Activated naive CD4-positive, alpha-beta T cell treated with Interleukin-2 at 50 U/mL for 16 hours (primary cell): ENCODE data around the gene PLCH2.

ENCODE experiments used
- DNase-seq: peaks from one replicate; pipeline ENCODE4 v3.0.0-alpha.2; 2020

PLCH2 gene

DNA sequence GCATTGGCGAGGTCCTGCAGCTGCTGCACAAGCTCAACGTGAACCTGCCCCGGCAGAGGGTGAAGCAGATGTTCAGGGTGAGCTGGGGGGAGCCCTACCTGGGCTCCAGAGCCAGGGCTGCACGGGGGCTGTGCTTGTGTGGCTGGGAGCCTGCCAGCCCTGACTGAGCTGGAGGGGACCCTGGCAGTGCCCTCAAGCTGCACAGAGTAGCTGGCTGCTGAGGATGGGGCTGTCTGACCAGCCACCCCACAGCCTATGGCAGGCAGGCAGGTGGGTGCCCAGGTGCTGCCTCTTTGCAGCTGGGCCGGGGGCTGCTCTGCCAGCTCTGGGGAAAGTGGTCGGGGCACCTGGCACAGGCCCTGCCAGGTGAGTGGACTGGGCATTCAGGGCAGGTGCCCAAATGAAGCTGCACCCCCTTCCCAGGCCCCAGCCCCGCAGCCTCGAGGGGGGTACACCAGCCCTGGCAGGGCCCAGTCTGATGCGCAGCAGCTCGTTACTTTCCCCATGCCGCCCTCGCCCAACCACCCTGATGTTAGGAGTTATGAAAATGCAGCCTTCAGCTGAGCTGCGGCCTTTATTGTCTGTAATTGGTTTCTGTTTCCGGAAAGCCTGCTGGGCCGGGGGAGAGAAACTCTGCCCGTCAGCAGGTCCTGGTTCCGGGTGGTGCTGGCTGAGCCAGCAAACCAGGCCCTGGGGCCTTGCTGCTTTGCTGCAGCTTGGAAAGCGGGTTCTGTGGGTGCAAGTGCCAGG, 4.3 kb downstream of the PLCH2 start:
- no peak for DNase-seq

- DNase-seq = no peak
Measured at GRCh38 chr1:2480986-2481364, 4.9 kb downstream of the PLCH2 start.

DNA sequence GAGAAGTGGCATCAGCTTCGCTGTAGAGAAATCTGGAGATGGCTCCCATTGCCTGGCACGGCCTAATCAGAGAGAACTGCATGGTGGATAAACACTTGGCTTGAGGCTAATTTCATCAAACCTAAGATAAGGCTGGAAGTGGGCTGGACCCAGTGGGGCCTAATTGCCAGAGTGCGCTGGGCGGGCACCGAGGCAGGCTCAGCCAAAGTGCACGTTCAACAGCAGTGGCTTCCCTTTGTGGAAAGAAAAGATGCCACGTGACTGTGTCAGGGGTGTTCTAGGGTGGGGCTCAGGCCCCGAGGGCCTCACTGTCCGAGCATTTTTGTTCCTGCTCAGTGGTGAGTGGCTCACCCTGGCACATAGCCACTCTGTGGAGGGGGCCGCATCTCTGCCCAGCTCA, 5.8 kb downstream of the PLCH2 start:
- no peak for DNase-seq

GRCh38 chr1:2482588-2482987, 6.5 kb downstream of the PLCH2 start:
- DNase-seq = no peak

GRCh38 chr1:2483026-2483425, 6.9 kb downstream of the PLCH2 start:
- DNase-seq = no peak

DNA sequence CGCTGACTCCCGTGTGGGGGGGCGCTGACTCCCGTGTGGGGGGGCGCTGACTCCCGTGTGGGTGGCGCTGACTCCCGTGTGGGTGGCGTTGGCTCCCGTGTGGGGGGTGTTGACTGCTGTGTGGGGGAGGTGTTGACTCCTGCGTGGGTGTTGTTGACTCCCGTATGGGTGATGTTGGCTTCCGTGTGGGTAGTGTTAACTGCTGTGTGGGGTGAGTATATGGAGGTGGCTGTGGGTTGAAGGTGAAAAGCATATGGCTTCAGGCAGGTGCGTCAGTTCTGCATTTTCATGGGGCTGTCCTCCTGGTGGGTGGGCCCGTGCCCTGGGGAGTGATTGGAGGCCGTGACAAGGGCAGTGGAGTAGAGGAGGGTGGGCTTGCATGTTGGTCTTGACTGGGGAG, 7.9 kb downstream of the PLCH2 start:
- no peak for DNase-seq

GRCh38 chr1:2486041-2486440, 10.0 kb downstream of the PLCH2 start:
- DNase-seq = no peak

- no peak for DNase-seq
Measured at GRCh38 chr1:2486558-2486957, 10.5 kb downstream of the PLCH2 start.

- no peak for DNase-seq
Measured at GRCh38 chr1:2488688-2489087, 12.6 kb downstream of the PLCH2 start.

- DNase-seq = no peak
Measured at GRCh38 chr1:2489615-2490014, 13.5 kb downstream of the PLCH2 start.

GRCh38 chr1:2492091-2492490, 16.0 kb downstream of the PLCH2 start:
- no peak for DNase-seq

DNA sequence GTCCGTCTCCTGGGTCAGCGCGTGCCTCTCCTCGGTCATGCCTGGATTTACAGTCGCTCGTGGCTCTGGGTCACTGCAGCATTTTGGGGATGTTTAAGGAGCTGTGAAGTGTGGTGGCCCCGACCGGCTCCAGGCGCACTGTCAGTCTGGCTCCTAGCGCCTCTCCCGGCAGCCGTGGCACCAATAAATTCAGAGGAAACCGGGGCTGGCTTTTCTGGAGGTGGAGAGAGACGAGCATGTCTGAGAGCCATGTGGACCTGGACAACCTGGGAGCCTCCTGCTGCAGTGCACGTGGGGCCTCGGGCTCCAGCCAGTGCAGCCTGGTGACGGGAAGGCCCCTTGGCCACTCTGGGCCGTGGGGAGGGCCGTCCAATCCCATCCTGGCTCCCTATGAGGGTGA, 17.1 kb downstream of the PLCH2 start:
- DNase-seq = no peak

DNA sequence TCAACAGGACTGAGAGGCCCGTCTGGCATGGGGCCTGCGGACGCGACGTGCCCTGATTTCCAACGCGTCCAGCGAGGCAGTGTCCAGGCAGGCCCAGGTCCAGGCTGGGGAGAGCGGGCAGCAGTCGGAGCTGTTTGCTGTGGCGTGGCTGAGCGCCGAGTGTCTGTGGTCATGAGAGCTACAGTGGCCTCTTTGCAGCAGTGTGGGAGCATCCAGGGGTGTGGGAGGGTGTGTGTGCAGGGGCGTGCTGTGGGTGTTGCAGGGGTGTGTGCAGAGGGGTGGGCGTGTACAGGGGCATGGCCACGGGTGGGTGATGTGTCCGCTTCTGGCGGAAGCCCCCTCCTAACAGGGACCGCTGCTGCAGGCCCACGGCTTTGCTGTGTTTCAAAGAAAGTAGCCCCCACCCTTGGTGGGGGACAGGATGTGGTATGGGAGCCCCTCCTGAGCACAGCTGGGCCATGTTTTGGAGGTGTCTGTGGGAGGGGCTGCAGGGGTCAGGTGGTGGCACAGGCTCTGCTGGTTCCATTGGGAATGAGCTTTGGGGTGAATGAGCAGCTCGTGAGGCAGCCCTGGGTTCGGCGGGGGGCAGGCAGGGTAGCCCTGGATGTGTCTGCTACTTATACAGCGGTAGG, 17.7 kb downstream of the PLCH2 start:
- no peak for DNase-seq

DNA sequence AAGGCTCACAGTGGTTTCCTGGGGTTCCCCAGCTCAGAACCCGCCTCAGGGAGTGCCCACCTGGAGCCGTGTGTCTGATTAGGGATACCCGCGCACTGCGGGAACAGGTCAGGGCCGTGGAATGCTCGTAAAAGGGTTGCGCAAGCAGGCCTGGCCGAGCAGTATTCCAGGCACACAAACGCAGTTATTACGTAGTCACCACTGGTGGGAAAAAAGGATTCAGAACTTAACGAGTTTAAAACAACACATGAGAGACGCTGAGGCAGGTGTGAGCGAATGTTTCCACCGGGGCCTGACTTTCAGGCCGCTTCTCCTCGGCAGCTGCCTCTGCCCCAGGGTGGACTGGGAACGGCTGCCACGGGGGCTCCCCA, 18.2 kb downstream of the PLCH2 start:
- no peak for DNase-seq

DNA sequence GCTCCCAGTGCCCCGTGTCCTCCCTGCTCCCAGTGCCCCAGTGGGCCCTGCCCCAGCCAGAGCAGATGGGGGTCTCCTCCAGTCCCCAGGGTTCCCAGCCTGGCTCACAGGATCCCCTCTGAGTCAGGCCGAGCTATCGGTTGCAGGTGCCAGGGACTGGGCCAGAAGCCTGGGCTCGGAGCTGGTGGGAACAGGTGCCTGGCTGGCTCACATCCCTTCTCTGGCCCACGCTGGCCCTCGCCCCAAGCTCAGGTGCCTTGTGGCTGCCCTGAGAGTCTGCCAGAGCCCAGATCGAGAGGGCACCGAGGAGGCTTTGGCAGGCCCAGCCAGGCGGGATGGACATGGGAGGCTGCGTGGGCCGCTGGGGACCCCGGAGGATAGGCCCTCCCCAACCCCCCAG, 18.9 kb downstream of the PLCH2 start:
- no peak for DNase-seq

DNA sequence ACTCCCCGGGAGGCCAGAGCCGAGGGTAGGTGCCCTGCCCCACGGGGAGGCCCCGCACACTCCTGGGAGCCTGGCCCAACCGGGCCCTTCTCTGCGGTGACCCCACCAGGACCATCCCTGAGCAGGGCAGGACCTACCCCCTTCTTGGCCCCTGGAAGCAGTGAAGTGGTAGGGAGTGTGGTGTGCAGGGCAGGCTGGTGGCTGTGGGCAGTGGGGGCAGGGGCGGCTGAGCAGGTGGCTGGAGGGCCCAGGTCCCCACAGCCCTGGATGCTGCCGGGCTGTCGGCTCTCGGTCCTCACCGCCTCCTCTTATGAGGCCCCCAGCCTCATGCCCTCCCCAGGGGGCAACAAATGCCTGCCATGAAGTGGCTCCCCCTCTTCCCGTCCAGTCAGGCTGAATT, 19.5 kb downstream of the PLCH2 start:
- DNase-seq = no peak

GRCh38 chr1:2496087-2496622, 20.1 kb downstream of the PLCH2 start:
- DNase-seq = no peak

DNA sequence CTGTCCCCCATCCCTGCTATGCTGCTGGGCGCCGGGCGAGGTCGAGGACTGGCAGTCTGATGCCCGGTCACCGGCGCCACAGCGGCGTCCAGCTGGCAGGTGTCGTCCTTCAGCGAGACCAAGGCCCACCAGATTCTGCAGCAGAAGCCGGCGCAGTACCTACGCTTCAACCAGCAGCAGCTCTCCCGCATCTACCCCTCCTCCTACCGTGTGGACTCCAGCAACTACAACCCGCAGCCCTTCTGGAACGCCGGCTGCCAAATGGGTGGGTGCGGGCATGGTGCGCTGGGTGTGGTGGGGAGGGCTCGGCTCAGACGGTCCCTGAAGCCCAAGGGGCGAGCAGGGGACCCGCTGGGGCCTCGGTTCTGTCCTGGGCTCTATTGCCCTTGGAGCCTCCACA, 20.7 kb downstream of the PLCH2 start:
- DNase-seq = no peak

DNA sequence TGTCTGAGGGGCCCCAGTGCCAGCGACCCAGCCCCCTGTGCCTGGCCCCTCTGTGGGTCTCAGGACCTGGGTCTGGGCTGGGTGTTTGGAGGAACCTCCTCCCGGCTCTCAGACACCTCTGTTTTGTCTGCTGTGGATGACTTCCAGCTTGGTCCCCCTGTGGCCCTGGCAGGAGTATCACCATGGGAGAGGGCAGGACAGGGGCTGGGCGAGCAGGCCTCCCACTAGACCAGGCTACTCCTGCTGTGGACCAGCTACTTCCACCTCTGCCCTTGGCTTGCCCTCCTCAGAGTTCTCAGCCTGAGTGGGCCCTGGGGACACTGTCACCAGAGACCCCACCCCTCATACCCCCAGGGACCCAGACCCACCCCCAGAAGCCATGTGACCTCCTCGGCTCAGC, 21.8 kb downstream of the PLCH2 start:
- DNase-seq = no peak

DNA sequence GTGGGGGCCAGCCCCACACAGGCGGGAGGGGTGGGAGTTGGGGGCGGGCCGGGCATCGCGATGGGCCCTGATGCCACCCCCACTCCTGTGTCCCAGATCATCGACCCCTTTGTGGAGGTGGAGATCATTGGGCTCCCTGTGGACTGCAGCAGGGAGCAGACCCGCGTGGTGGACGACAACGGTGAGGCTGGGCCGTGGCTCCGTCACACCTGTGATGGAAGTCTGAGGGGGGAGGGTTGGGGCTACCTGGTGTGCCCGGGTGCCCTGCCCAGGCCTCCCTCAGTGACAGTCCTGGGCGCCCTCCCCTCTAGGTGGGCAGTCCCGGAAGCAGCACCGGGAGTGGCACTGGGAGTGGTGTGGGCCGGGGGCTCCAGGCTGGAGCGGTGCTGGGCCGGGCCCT, 22.6 kb downstream of the PLCH2 start:
- DNase-seq = no peak

DNA sequence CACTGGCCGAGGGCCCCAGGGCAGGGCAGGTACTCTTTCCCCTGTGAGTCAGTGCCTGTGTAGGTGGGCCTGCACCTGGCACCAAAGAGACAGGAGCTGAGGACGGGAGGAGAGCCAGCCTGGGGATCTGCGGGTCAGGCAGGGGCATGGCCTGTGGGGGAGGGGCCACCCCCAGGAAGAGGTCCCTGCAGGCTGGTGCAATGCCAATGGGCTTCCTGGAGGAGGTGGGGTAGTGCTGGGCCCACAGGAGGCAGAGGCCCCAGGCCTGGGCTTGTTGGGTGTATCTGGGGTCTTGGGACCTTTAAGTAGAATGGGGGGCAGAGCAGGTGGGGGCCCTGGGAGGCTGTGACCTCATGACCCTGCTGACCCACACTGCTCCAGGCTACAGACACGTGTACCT, 23.2 kb downstream of the PLCH2 start:
- no peak for DNase-seq

- no peak for DNase-seq
Measured at GRCh38 chr1:2499986-2500596, 24.0 kb downstream of the PLCH2 start.

DNA sequence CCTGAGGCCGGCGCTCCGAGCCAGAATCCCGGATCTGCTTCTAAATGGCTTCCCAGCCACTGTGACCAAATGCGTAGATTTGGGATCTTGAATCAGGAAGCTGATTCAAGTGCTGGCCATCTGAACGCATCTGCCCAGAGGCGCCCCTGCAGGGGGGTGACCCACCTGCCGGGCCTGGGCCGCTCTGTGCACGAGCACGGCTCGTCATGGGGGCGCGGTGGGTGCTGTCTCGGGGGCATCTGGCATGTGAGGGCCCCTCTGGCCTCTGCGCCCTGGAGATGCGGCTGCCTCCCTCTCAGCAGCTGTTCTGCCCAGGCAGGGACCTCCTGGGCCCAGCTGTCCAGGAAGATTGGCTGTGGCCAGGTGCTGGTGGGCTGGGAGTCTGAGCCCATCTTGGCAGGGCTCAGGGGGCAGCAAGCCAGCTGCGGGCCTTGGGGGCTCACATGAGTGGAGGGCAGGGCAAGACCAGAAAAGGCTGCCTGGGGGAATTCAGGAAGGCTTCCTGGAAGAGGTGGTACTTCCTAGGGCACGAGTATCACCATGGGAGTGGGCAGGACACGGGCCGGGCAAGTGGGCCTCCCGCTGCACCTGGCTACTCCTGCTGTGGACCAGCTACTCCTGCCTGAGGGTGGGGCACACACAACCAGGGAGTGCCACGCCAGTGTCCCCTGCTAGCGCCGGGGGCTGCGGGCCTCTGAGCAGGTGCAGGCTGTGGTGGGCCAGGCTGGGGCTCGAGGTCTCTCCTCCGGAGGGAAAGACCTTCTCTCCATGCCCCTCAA, 25.1 kb downstream of the PLCH2 start:
- DNase-seq = no peak

- no peak for DNase-seq
Measured at GRCh38 chr1:2501820-2502119, 25.7 kb downstream of the PLCH2 start.
